Measurements from ENCODE around the gene ADAM30. TPM values are rescaled to one million over a fixed set of nuclear protein-coding genes. Genes with fewer than 3 reads are reported as not detected.

ADAM30 gene
- total RNA-seq, 1 experiment from 2014 or later, result not detected

GRCh38 chr1:119909890-119910596, 13.7 kb upstream of the ADAM30 start:
- intact Hi-C loops (cut with micrococcal nuclease; ENCODE audit: unreplicated experiment), result no loop called here
- H3K27ac ChIP-seq (ENCODE audit: low read length), result no peak overlapping the region
- H3K36me3 ChIP-seq (ENCODE audit: control insufficient read depth, insufficient read depth, low read length), result peaks cover 4% of the 10 kb centered on the region
- no peaks in the 10 kb centered on the region for H3K27me3 ChIP-seq (ENCODE audit: control insufficient read depth, insufficient read depth, low read length)
- in situ Hi-C loops (cut with HindIII; ENCODE audit: low pct_unique_long_range_greater_than_20kb, low sequenced_read_pairs), result no loop called here
- H3K4me1 ChIP-seq (ENCODE audit: control insufficient read depth, insufficient read depth, low read length), result no peaks in the 10 kb centered on the region
- POLR2A ChIA-PET, result no interaction called here
- CTCF ChIA-PET, result no interaction called here
- no peak for ATAC-seq
- H3K4me3 ChIP-seq (ENCODE audit: low read depth in 2 of 2, low read length in 2 of 2), result no peak overlapping the region
- DNase-seq (ENCODE audit: low read depth, low spot score), result no peak
- no peaks in the 10 kb centered on the region for H3K9me3 ChIP-seq (ENCODE audit: control insufficient read depth, insufficient read depth, low read depth, low read length)
- no TSS peak for BruUV-seq (replicated peaks)
- TF ChIP-seq POLR2AphosphoS5 (IDR thresholded peaks at IDR 0.05; ENCODE audit: low read depth, low read length), result no peak
- no peak for TF ChIP-seq SIN3A (IDR thresholded peaks at IDR 0.05; ENCODE audit: borderline replicate concordance, insufficient read depth, low read depth, low read length)
- no peak for TF ChIP-seq REST (IDR thresholded peaks at IDR 0.05; ENCODE audit: insufficient read depth in 1 of 2, low read depth in 2 of 2, low read length in 1 of 2)
- TF ChIP-seq CTCF (IDR thresholded peaks at IDR 0.05), result no peak

GRCh38 chr1:119908661-119909060, 12.3 kb upstream of the ADAM30 start:
- ChIA-PET CTCF (no interaction called here), POLR2A (no interaction called here)
- no peak for TF ChIP-seq REST (IDR thresholded peaks at IDR 0.05; ENCODE audit: insufficient read depth in 1 of 2, low read depth in 2 of 2, low read length in 1 of 2)
- no peak for TF ChIP-seq TCF7L2 (IDR thresholded peaks at IDR 0.05; ENCODE audit: low read depth, low read length)
- TF ChIP-seq SIN3A (IDR thresholded peaks at IDR 0.05; ENCODE audit: borderline replicate concordance, insufficient read depth, low read depth, low read length), result no peak
- TF ChIP-seq CTCF (IDR thresholded peaks at IDR 0.05), result no peak
- TF ChIP-seq POLR2AphosphoS5 (IDR thresholded peaks at IDR 0.05; ENCODE audit: low read depth, low read length), result no peak
- Histone ChIP-seq H3K36me3 (ENCODE audit: control insufficient read depth, insufficient read depth, low read length) (no peaks in the 10 kb centered on the region; the same call in 1 of the 2 replicates), H3K4me3 (ENCODE audit: low read depth in 2 of 2, low read length in 2 of 2) (no peak overlapping the region), H3K27me3 (ENCODE audit: control insufficient read depth, insufficient read depth, low read length) (peaks cover 11% of the 10 kb centered on the region), H3K9me3 (ENCODE audit: control insufficient read depth, insufficient read depth, low read depth, low read length) (no peaks in the 10 kb centered on the region), H3K4me1 (ENCODE audit: control insufficient read depth, insufficient read depth, low read length) (no peaks in the 10 kb centered on the region), H3K27ac (ENCODE audit: low read length) (no peak overlapping the region)
- in situ Hi-C loops (cut with HindIII; ENCODE audit: low pct_unique_long_range_greater_than_20kb, low sequenced_read_pairs), result no loop called here
- DNase-seq (ENCODE audit: low read depth, low spot score), result no peak
- no TSS peak for BruUV-seq (replicated peaks)
- ATAC-seq, result no peak
- intact Hi-C loops (cut with micrococcal nuclease; ENCODE audit: unreplicated experiment), result no loop called here
